GM19397 (cell line): ENCODE data around the gene CTSD.

Source experiments
- ATAC-seq: cut with Tn5 transposase; IDR thresholded peaks from one replicate; pipeline ENCODE4 v1.9.1; 2021; ENCODE audit warnings: mild to moderate bottlenecking, moderate library complexity; ENCODE audit not compliant: unreplicated experiment

Gene CTSD

DNA sequence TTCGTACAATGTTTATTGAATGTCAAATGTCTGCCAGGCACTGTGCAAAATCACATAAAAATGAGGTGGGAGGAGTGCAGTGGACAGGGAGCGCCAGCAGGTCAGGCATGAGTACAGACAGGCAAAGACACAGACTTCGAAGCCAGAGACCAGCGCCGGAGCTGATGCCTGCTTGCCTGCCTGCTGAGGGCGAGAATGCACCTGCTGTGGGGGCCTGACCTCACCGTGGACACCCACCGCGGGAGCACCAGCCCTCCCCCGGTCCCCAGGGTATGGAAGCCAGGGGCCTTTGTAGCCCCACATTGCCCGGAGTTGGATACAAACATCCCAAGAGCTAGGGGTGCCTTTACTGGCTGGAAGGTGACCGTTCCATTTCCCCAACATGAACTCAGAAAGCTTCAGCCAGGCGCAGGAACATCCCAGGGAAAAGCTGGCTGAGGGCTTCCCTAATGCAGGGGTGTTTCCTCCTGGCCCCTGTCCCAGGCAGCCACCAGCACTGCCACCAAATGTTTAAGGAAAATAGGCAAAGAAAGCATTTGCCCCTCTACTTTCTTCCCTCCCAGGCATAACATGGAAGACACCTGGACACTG lies 31.2 kb downstream of the CTSD start:
- no peak for ATAC-seq

DNA sequence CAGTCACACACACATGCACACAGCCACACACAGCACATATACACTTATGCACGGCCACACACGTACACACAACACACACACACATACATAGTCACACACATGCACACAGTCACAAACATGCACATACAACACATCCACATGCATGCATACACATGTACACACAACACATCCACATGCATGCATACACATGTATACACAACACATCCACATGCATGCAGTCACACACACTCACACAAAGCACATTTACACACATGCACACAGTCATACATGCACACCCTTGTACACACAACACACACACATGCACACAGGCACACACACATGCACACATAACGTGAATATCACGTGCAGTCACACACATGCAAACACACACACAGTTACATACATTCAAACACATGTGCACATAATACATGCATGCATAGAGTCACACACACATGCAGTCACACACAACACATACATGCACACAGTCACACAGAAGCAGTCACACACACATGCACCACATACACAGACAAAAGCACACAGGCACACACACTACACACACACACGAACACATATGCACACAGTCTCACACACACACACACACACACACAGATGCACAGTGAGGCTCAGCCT lies 32.2 kb downstream of the CTSD start:
- ATAC-seq: no peak

DNA sequence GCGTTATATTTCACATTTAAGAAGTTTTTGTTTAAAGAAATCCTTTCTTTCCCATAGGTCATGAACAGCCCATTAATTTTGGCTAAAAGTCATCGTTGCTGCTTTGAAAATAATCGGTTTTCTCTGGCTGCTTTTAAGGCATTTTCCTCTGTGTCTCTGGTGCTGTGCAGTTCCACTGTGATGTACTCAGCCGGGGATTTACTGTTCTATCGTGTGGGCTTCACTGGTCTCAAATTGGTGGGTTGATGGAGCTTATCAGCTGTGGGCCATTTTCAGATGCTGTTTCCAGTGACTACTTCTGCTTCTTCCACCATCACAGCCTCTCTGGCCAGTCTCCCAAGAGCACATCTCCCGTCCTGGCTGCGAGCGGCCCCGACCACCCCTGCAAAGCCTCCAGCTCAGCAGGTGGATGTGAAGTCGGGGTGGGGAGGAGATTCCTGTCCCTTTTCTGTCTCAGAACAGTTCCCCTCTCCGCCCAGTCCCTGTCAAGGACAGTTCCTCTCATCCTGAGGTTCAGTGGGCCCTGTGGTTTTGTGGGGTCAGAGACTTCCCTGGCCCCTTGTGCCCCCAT lies 33.6 kb downstream of the CTSD start:
- no peak for ATAC-seq

DNA sequence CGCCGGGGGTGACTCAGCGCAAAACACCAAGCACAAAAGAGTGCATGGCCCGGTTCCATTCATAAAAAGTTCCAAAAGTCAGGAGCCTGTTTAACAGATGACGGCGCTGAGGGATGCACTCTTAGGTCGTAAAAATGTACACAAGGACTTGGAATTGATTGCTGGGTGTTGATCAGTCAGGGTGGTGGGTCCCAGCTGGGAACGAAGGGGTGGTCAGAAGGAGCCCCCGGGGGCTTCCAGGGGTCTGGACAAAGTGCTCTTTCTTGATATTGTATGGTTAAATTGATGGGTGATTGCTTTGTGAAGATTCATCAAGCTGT lies 34.1 kb downstream of the CTSD start:
- no peak for ATAC-seq

DNA sequence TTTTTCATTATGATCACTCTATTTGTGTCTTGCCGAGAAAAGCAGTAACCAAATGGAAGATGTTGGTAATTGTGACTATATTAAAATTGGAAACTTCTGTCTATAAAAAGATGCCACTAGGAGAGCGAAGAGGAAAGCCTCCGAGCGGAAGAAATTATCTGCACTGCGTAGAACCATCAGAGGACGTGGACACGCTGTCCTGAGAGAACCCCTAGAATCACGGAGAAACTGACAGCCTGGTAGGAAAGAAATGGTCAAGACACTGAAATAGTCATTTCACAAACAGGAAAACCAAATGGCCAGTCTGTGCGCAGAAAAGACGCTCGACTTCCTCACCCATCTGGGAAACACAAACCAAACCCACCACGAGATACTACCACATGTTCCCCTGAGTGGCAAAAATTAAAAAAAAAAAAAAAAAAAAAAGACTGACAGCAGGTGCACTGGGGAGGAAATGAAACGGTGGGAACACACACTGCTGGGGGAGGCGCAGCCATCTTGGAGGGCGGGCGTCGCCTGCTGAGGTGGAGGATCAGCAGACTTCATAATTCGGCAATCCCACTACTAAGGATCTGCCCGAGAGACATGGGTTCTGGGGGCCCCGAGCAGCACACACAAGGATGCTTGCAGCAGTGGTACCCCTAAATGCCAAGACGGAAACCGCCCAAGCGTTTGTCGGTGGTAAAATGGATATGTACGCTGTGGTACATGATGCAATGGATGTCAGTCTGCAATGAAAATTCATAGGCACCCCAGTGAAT lies 34.6 kb downstream of the CTSD start:
- ATAC-seq: no peak

DNA sequence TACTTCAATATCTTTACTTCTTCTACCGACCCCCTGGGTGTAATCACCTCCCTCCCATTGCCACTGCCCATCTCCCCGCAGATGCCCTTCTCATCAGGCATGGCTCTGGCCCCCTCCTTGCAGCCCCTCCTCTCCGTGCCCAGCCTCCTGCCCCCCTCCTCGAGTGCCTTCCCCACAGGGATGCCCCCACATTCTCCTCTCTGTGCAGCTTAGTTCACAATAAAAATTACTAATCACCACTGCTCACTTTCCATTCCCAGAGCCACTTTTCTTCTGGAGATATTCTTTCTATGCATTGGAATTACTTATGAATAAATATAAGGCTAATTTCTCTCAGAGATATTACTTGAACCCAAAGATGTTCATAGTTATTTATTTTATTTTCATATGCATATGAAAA lies 35.4 kb downstream of the CTSD start:
- ATAC-seq: no peak

DNA sequence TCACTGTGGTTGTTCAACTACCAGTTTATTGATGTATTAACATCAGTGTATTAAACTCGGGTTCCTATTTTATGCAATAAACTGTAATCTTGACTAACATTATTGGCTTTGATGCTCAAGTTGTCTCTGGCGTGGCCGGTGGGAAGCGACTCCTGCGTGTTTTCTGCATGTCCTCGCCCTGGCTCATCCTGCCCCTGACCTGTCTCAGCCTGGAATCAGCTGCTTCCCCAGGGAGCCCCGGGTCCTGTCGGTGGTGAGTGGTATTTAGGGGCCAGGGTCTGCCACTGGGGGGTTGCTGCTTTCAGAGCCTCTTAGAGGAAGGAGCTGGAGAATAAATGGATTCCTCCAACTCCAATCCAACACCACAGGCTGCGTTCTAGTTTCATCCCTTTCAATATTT lies 35.9 kb downstream of the CTSD start:
- no peak for ATAC-seq

DNA sequence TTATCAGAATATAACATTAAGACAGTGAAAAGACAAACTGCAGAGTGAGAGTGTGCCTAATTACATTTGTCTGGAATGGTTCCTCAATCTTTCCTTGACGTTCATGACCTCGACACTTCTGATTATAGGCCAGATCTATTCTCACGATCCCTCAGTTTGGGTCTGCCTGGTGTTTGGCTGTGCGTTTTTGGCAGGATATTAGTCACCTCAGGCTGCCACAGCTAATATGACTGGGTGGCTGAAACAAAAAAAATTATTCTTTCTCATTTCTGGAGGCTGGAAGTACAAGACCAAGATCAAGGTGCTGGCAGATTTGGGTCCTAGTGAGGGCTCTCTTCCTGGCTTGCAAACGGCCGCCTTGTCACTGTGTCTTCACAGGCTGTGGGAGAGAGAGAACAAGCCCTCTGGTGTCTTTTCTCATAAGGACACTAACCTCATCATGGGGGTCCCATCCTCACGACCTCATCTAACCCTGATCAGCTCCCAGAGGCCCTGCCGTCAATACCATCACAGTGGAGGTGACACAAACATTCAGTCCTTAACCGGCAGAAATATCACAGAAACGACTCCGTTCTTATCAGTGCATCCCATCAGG lies 36.5 kb downstream of the CTSD start:
- ATAC-seq: no peak

DNA sequence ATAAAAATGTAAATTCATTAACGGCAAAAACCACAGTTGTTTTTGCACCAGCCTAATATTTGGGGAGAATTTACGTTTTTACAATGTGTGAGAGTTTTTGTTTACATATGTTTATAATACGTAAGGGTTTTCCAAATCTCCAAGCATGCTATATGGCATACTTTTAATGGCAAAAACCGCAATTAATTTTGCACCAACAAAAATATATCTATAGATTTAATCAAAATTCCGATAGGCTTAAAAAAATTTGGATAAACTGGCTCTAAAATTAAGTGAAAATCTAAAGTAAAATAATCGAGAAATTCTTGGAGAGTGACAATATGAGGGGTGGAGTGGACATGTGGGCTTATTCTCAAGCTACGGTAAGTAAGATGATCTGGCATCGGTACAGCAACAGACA lies 43.9 kb downstream of the CTSD start:
- no peak for ATAC-seq

DNA sequence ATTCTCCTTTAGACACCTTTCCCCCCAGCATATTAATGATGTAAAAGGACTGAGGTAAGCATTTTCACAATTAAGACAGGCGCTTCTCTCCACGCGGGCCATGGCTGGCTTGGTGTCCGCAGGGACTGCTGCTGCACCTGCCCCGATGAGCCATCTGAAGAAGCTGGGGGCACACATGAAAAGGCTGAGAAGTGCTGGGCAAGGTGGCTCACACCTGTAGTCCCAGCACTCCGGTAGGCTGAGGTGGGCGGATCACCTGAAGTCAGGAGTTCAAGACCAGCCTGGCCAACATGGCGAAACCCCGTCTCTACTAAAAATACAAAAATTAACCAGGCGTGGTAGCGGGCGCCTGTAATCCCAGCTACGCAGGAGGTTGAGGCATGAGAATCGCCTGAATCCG lies 45.4 kb downstream of the CTSD start:
- no peak for ATAC-seq

DNA sequence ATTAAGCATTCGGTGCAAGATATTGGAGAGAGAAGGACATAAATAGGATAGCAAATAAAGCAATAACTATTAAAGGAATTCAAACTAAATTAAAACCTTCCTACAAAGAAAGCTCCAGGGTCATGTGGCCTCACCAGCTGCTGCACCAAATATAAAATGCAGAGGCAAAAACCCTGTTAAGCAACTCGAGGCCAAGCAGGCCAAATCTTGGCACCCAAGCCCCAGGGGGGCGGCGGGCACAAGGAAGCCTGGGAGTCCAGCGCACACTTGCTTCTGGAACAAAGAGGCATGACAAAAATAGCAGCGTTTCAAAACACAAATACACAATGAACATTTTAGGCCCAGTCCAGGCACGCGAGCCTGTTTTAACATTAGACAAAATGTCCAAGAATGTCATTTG lies 46.0 kb downstream of the CTSD start:
- ATAC-seq: no peak

DNA sequence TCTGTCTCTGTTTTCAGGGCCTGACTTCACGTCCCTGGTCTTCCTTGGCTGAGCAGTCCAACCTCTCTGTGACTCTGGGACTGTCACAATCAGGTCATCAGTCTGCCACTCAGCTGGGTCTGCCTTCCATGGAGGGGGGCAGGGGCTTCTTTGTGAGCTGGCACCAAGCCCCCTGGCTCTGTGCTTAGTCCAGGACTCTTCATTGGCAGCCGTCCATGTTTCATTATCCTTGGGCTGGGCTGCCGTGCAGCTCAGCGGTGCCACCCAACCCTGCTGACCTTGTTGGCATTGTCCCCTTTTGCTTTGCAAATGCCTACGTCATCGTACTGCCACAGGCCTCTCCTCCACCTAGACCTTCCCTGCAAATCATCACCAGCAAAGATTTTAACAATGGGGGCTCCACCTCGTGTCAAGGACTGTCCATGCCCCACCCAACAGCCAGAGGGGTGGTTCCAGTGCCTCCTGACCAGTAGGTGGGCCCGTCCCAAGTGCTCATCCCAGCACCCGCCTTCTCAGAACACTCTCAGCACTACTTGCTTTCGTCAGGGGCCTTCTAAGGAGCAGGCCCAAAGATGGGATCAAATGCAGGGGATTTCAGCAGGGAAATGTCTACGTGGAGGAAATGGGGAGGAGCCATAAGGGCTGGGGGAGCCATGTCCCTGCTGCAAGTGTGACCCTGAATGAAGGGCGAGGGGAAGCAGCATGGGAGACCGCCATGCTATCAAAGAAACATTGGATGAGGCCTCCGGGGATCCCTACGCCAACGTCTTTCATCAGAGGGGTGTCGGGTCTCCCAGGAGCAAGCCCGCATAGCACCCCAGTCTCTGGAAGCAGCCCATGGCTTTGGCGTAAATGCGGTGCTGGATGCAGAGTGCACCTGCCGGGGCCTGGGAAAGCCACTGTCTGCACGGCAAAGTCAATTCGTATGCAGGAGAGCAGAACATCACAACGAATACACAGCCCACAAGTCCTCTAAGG lies 48.5 kb downstream of the CTSD start:
- no peak for ATAC-seq

DNA sequence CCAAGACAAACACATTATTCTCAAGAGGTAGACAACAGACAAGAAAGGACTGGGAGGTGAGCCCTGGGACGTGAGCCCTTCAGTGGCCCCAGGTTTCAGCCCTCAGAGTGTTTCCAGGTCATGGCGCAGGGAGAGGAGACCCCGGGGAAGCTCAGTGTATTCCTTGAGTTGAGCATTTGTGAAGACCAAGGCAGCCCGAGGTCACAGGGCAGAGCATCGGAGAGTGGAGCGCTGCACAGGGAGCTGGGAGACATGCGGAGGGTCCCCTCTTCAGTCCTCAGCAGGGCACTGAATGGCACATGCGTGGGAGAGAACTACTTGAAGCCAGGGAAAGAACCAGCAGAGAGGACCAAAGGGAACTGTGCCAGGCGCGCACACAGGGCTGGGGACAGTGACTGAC lies 55.0 kb downstream of the CTSD start:
- no peak for ATAC-seq

DNA sequence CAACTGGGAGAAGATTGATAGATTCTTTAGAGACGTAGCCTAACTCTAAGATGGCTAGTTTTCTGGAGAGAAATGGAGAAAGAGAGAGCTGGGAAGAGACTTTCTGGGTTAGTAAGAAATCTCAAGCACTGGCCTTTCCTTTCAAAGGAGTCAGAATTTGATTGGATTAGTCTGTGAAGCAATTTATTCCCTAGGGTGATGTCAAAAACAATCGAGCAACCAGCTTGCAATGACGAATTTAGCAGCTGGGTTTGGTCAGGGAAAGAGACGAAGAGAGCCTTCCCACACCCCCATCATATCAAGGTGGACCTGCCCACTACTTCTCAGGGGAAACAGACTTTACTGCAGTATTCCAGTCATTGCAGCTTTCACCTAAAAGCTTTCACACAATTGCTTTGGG lies 56.0 kb downstream of the CTSD start:
- ATAC-seq: no peak

DNA sequence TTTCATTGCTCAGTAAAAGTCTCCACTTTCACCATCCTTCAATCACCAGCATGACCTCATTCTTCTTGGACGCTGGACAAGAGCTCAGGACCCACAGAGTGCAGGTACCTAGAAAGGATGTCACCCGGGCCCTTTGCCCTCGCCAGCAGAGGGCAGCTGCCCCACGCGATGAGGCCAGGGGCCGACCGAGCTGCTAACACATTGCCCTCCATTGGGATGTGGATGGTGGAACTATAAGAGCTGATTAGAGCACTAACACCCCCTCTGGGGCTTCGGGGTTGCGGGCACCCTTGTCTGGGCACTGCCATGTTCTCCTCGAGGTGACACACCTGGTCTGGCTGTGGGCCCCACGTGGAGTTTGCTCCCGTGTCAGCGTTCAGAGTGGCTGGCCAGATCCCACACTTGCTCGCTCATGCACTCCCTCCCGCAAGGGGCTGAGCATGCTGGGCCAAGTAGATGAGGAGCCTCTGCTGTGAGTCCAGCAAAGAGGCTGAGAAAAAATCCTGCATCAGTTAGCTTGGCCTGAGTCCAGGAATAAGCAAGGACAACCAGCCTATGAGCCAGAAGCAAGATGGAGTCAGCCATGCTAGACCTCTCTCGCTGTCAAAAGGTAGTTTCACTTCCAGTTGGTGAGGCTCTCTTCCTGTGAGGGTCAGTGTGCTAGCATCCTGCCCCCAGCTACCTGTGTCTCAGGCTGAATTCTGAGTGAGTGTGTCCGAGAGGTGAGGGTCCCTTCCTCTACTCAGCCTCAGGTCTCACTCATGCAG lies 56.9 kb downstream of the CTSD start:
- no peak for ATAC-seq

DNA sequence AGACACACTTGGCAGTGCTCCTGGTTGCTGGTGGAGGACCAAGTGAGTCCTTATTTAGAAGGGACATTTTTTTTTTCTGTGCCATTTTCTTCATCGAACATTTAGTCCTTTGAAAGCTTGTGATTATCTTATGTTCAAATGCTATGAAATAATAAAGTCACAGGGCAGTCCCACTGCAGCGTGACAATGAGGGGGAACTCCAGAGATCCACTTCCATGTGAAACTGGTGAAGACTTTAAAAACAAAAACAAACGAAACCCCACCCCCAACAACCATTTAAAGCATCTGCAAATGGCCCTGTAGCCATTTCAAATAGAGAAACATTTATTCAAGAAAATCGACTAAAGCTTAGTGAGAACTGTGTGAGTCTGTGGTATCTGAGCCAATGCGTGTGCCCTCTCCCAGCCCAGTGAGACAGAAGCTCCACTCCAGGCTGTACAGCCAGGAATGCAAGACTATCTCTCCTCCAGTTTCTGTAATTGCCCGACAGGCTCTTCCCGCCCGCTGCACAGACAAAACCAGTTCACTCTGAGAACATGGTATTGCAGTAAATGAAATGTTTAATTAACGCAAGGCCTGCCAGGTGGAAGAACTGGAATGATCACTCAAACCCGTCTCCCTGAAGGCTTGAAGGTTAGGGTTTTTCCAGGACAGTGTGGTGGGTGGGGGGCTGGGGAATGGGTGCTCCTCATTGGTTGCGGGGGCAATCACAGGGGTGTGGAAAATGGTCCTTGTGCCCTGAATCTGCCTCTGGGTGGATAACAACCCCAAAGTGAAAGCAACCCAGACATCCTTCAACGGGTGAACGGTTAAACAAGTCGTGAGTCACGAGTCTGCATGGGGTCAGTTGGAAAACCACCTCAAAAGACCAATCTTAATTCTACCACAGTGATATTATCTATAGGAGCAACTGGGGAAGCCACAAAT lies 58.3 kb downstream of the CTSD start:
- no peak for ATAC-seq

DNA sequence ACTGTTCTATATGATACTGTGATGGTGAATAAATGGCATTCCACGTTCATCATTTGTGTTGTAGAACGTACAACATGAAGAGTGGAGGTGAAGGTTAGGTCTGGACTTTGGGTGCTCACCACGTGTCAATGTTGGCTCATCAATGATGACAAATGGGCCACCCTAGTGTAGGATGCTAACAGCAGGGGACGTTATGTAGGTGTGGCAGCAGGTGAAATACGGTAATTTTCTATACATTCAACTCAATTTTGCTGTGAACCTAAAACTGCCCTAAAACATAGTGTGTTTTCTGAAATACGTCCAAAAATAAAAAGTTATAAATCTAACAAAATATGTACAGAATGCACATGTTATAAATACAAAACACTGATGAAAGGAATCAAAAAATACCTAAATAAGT lies 60.6 kb downstream of the CTSD start:
- ATAC-seq: no peak
